GM04504 (cell line): ENCODE data around the gene LILRB2.
"Not testable (repeated sequence)": the region's sequence is repeated elsewhere in the genome, so short reads cannot be mapped to it uniquely, and the experiment has no call there.

ENCODE experiments used
- DNase-seq: peaks from one replicate; pipeline ENCODE4 v3.0.0-alpha.2; 2012; ENCODE audit warnings: low read depth

The LILRB2 gene

DNA sequence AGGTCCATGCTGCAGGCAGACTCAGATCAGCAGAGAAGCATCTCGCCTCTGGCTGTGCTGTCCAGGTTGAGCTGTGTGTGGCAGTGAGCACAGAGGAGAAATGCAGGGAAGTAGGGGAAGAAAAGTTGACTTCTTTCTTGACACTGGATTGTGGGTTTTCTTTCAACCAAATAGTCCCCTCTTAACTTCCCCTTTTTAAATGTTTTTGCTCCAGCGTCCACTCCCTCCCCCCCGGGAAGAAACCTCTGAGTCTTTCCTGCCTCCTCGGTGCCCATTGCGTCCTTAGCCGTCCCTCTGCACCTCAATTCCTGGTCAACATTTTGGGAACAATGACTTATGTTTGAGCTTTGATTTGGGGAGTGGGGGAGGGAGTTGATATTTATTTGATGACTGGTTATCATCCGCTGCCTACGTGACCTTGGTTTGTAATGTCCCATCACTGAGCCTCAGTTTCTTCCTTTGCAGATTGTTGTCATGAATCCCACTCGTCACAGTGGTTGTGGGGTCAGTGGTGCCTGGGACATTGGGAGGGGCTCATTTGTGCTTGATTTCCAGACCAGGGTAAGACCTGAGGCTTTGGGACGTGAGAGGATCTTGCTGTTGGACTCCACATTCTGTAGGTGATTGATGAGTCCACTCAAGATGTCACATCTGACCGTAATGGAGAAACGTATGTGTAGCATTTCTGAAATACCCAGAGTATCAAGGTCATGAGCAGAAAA lies at the start of gene LILRB2:
LILRB2 (minus strand) TSS at position 104 of the 722 bp plus-strand sequence. CDS start 614 bp downstream, outside the sequence.
- no peak for DNase-seq

DNA sequence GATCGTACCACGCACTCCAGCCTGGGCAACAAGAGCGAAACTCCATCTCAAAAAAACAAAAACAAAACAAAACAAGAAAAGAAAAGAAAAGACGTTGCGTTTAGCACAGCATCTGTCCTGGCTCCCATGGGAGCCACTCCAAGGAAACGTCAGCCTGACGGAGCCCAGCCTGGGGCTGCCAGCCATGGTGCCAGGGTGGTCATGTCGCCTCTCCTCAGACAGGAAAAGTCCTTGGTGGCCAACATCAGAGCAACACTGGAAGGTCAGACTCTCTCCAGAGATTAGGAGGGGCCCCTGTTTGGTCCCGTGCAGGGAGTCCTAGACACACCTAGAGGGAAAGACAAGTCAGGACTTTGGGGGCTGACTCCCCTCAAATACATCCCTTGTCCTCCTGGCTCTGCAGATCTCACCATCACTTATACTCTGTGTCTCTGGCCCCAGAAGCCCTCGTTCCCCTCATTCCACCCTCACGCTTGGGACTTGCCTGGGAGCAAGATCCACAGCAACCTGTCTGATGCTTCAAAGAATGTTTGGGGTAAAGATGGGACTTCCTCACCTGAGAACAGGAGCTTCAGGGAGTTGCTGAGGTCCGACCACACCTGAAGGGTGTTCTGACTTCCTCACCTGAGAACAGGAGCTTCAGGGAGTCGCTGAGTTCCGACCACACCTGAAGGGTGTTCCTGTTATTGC lies 48.7 kb upstream of the LILRB2 start:
- no peak for DNase-seq

DNA sequence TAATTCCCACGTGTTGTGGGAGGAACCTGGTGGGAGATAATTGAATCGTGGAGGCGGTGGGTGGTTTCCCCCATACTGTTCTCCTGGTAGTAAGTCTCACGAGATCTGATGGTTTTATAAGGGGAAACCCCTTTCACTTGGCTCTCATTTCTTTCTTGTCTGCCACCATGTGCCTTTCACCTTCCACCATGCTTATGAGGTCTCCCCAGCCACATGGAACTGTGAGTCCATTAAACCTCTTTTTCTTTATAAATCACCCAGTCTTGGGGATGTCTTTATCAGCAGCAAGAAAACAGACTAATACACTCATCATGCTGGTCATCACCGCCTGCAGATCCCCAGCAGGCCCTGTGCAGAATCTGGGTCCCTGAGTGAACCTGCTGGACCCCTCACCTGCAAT lies 47.9 kb upstream of the LILRB2 start:
- not testable (repeated sequence) for DNase-seq

- no peak for DNase-seq
These were observed 44.7 kb upstream of the LILRB2 start for GRCh38 chr19:54325631-54326030.

GRCh38 chr19:54325194-54325621 lies 44.3 kb upstream of the LILRB2 start:
- no peak for DNase-seq

DNA sequence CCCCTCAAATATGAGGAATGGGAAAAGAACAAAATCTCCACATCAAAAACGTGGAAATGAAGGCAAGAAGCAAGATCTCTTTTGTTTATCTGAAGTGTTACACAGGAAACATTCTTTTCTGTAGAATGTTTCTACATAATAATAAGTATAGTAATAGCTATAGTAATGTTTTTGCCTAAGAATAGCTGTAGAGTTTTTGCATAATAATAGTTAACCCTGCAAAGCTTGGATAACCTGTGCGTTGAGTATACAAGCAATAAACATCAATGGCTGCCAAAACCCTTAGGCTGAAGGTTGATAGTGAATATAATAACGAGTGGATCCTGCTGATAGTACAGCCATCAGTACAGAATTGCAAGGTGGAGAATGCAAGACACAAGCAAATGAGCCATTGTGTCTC lies 43.2 kb upstream of the LILRB2 start:
- DNase-seq, result no peak

GRCh38 chr19:54322934-54323333 lies 42.0 kb upstream of the LILRB2 start:
- DNase-seq, result not testable (repeated sequence)

DNA sequence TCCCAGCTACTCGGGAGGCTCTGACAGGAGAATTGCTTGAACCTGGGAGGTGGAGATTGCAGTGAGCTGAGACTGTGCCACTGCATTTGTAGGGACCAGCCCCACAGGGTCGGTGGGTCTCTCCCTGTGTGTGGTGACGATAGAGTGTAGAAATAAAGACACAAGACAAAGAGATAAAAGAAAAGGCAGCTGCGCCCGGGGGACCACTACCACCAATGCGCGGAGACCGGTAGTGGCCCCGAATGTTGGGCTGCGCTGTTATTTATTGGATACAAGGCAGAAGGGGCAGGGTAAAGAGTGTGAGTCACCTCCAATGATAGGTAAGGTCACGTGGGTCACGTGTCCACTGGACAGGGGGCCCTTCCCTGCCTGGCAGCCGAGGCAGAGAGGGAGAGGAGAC lies 41.4 kb upstream of the LILRB2 start:
- not testable (repeated sequence) for DNase-seq

DNA sequence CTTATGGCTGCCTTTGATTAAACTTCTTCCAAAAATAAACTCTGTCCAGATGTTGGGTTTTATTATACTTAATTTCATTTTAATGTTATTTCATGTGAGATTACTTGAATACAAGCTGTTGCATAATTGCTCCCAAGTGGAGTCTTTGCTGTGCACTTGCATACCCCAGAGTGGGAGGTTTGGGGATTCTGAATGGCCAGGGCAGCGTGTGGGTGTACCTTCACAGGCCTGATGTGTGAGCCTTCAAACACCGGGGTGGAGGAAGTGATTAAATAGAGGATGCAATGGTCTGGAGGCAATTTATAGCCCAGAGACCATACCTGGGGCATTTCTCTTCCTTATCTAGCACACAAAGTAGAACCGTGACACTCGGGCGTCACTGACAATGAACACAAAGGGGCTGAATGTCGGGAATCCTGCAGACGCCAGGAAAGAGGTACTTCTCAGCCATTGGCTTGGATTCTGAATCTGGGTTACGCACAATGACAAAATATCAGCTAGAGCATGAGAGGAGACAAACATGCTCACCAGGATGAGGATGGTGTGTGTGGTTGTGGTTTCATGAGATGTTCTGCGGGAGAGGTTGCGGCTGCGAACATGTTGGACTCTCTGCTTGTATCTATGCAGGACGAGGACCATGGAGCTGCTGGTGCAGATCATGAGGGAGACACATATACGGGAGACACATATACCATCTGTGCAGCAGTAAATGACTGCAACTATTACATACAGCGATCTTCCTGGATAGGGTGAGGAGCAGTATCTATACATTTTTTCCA lies 39.2 kb upstream of the LILRB2 start:
- DNase-seq, result no peak

DNA sequence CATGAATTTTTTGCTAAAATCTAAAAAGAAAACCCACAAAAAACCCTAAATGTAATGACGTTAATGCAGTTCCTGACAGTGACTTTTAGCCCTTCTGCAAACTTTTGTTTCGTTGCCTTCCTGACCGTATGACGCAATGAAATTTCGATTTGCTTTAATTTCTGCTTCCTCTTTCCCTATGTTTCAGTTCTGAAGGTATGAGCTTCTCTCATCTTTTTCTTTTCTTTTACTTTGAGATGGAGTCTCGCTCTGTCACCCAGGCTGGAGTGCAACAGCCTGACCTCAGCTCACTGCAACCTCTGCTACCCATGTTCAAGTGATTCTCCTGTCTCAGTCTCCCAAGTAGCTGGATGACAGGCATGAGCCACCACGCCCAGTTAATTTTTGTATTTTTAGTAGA lies 38.1 kb upstream of the LILRB2 start:
- no peak for DNase-seq

DNA sequence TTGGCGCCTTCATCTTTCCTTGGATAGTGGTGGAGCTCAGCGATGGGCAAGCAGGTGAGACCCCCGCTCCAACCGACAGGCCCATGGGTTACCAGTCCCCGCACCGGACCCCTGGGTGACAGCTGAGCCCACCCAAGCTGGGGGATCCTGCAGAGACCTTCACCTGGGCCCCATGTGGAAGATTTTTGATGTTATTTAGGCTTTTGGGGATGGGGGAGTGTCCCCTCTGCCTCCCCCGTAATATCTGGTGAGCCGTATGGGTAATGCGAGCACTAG lies 37.0 kb upstream of the LILRB2 start:
- no peak for DNase-seq

GRCh38 chr19:54317108-54317964 lies 36.4 kb upstream of the LILRB2 start:
- DNase-seq, result no peak

- no peak for DNase-seq
These were observed 35.8 kb upstream of the LILRB2 start for GRCh38 chr19:54316746-54317107.

DNA sequence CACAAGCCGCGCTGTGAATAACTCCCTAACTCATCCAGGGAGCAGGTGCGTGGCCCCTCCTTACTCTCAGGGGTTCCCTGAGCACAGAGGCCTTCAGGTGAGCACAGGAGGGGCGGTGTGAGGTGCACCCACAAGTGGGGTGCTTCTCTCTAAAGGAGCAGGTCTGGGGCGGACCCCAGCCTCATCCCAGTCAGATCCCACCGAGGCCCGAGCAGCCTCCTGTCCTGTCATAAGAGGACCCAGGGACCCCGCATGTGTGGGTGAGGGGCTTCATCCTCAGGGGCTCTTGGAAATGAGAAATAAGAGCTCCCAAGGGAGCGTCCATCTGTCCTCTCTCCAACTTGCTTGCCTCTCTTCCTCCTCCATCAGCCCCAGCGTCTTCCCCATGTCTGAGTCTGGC lies 35.0 kb upstream of the LILRB2 start:
- no peak for DNase-seq

- no peak for DNase-seq
These were observed 31.8 kb upstream of the LILRB2 start, which contains the start of gene LILRA5 for GRCh38 chr19:54312436-54313377. LILRA5 (minus strand) TSS chr19:54313166; CDS start chr19:54313019, 147 bp downstream.

DNA sequence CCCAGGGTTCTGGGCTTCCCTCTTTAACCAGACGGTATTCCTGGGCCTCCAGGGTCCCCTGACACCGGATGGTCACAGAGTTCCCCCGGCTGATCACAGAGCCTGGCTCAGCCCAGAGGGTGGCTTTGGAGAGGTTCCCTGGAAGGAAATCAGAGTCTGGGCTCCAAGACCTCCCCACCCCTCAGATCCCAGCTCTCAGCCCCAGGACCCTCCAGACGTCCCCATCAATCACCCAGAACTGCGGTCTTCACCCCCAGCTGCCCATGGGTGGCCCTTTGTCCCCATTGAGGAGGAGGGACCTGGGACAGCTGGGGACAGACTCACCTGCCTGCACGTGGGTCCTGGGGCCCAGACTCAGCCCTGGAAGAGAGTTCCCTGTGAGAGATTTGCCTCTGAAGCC lies 31.1 kb upstream of the LILRB2 start:
- no peak for DNase-seq

- no peak for DNase-seq
These were observed 30.6 kb upstream of the LILRB2 start for GRCh38 chr19:54311486-54311885.

DNA sequence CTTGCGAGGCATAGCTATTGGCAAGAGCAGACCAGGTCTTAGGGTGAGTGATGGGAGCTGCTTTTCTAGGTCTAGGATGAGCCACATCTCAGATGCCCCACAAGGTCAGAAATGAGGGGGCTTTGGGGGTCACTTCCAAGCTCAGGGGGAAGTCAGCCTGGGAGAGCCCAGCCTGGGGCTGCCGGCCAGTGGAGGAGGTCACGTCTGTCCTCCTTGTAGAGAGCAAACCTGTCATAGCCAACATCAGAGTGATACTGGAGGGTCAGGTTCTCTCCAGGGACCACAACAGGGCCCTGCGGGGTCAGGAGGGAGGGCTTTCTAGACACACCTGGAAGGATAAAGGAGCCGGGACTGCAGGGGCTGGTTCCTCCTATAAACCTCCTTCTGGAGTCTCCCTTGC lies 29.6 kb upstream of the LILRB2 start:
- DNase-seq, result no peak

- DNase-seq, result no peak
These were observed 28.9 kb upstream of the LILRB2 start for GRCh38 chr19:54309811-54310210.

DNA sequence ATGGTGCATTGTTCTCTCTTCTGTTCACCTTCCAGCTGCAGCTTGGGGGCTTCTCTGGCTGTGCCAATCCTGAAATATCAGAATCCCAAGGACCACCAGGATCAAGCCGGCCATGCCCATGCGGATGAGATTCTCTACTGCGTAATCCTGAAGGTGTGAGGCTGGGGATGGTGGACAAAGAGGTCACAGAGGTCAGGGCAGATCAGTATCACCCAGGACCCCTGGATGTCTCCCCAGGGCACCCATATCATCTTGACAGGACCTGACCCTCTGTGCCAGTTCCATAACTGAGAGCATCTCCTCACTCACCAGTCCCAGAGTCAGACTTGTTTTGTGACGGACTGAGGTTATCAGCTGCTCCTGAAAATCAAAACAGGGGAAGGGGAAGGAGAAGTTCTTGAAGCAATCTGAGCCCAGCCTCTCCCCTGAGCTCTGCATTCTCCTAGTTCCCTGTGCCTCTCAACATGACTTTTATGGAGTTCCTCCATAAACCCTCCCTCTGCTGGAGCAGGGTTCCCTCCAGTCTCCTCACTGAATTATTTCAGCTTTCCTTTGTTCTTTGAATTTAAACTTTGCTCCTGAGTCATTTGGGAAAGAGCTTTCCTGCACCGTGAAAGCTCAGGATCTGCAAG lies 26.6 kb upstream of the LILRB2 start:
- DNase-seq, result no peak

GRCh38 chr19:54305141-54305540 lies 24.2 kb upstream of the LILRB2 start:
- DNase-seq, result no peak
